ENCODE measurements around the gene KRT26.

- TF ChIP-seq, protein P1, sequence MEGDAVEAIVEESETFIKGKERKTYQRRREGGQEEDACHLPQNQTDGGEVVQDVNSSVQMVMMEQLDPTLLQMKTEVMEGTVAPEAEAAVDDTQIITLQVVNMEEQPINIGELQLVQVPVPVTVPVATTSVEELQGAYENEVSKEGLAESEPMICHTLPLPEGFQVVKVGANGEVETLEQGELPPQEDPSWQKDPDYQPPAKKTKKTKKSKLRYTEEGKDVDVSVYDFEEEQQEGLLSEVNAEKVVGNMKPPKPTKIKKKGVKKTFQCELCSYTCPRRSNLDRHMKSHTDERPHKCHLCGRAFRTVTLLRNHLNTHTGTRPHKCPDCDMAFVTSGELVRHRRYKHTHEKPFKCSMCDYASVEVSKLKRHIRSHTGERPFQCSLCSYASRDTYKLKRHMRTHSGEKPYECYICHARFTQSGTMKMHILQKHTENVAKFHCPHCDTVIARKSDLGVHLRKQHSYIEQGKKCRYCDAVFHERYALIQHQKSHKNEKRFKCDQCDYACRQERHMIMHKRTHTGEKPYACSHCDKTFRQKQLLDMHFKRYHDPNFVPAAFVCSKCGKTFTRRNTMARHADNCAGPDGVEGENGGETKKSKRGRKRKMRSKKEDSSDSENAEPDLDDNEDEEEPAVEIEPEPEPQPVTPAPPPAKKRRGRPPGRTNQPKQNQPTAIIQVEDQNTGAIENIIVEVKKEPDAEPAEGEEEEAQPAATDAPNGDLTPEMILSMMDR (IDR thresholded peaks at IDR 0.05) = no peak
- no peak for TF ChIP-seq POLR2A (IDR thresholded peaks at IDR 0.05)
- no peak for TF ChIP-seq EP300 (IDR thresholded peaks at IDR 0.05)
These were observed 34.1 kb upstream of the KRT26 start for GRCh38 chr17:40806131-40806530.

Measured in ovary (tissue), 3 donors.